H1 (cell line): ENCODE measurements around the gene TET2. TPM values are rescaled to one million over a fixed set of nuclear protein-coding genes. Genes with fewer than 3 reads are reported as not detected.

Source experiments
- CTCF ChIA-PET: fragments of 300-600 bp; sonication (Branson Sonifier 250); formaldehyde crosslinking; loops from one replicate; lab custom pipeline; 2021; ENCODE audit not compliant: partially characterized antibody; lab: Charles Lee
- POLR2A ChIA-PET: fragments of 300-600 bp; sonication (Branson Sonifier 250); formaldehyde crosslinking; loops from one replicate; lab custom pipeline; 2021; ENCODE audit warnings: inconsistent platforms; ENCODE audit not compliant: partially characterized antibody; lab: Charles Lee
- DNase-seq, 2 experiments: peaks; one replicate each; pipeline versions ENCODE4 v3.0.0 to v3.0.0-alpha.2; 2010 to 2022; ENCODE audit warnings: low spot score in 2 of 2, low read depth in 1 of 2, mixed read lengths in 1 of 2
- FAIRE-seq: peaks from 2 replicates; lab custom pipeline; 2011; peaks lifted over from hg19 to GRCh38; lab: Jason Lieb, UNC
- H2AFZ ChIP-seq: 2 replicates; pipeline ENCODE4 v1.8.1; 2012; ENCODE audit warnings: low read length, inconsistent platforms
- H2AK5ac ChIP-seq: 2 replicates; pipeline ENCODE4 v1.6.1; 2013; ENCODE audit warnings: low read depth, low read length
- H2BK120ac ChIP-seq: replicated peaks from 2 replicates; pipeline ENCODE3; 2013; ENCODE audit warnings: low read depth, low read length, inconsistent platforms
- H2BK12ac ChIP-seq: 2 replicates; pipeline ENCODE4 v1.6.1; 2013; ENCODE audit warnings: low read depth, low read length
- H2BK15ac ChIP-seq: 2 replicates; pipeline ENCODE4 v1.6.1; 2013; ENCODE audit warnings: low read length
- H2BK20ac ChIP-seq: 2 replicates; pipeline ENCODE4 v1.6.1; 2013; ENCODE audit warnings: low read length
- H2BK5ac ChIP-seq: 2 replicates; pipeline ENCODE4 v1.6.1; 2013; ENCODE audit warnings: low read depth, low read length
- H3K14ac ChIP-seq: 2 replicates; pipeline ENCODE4 v1.6.1; 2013; ENCODE audit warnings: inconsistent platforms; ENCODE audit not compliant: insufficient read length
- H3K18ac ChIP-seq: 2 replicates; pipeline ENCODE4 v1.6.1; 2013; ENCODE audit warnings: low read length; ENCODE audit errors: extremely low read depth
- H3K23ac ChIP-seq: 2 replicates; pipeline ENCODE4 v1.6.1; 2013; ENCODE audit warnings: inconsistent platforms; ENCODE audit not compliant: insufficient read length
- H3K23me2 ChIP-seq: 2 replicates; pipeline ENCODE4 v1.6.1; 2013; ENCODE audit warnings: low read depth, low read length
- H3K27ac ChIP-seq: 2 replicates; pipeline ENCODE4 v1.6.1; 2011; ENCODE audit warnings: low read depth, low read length, inconsistent platforms
- H3K27me3 ChIP-seq, 4 experiments: replicated peaks in 1 of 4; 1 replicate in 1 of 4; 2 replicates in 3 of 4; pipeline versions ENCODE4 v1.6.1 to v1.8.1; 2011 to 2013; ENCODE audit warnings: low read length in 3 of 4, mild to moderate bottlenecking in 3 of 4, inconsistent platforms in 2 of 4, mixed read lengths in 2 of 4, moderate library complexity in 1 of 4; ENCODE audit not compliant: control insufficient read depth in 3 of 4, insufficient read depth in 3 of 4; ENCODE audit errors: extremely low read depth in 1 of 4
- H3K36me3 ChIP-seq, 4 experiments: 2 replicates each; pipeline versions ENCODE4 v1.6.1 to v1.8.1; 2011 to 2013; ENCODE audit warnings: mild to moderate bottlenecking in 4 of 4, low read length in 3 of 4, moderate library complexity in 2 of 4, control low read depth in 1 of 4, inconsistent platforms in 1 of 4; ENCODE audit not compliant: insufficient read depth in 4 of 4, control insufficient read depth in 2 of 4
- H3K4ac ChIP-seq: replicated peaks from 2 replicates; pipeline ENCODE3; 2013; ENCODE audit warnings: low read length, low read depth, mixed read lengths, inconsistent platforms; ENCODE audit not compliant: insufficient read length
- H3K4me1 ChIP-seq, 4 experiments: replicated peaks in 1 of 4; 1 replicate in 1 of 4; 2 replicates in 3 of 4; pipeline versions ENCODE4 v1.6.1 to v1.8.1; 2011 to 2013; ENCODE audit warnings: low read length in 3 of 4, inconsistent platforms in 2 of 4, mixed read lengths in 1 of 4; ENCODE audit not compliant: insufficient read depth in 4 of 4, control insufficient read depth in 3 of 4
- H3K4me2 ChIP-seq, 2 experiments: 2 replicates each; pipeline versions ENCODE4 v1.6.1 to v1.8.1; 2011 to 2013; ENCODE audit warnings: low read depth in 2 of 2, low read length in 2 of 2, control low read depth in 1 of 2, inconsistent platforms in 1 of 2, mild to moderate bottlenecking in 1 of 2; ENCODE audit not compliant: insufficient read depth in 1 of 2
- H3K4me3 ChIP-seq, 4 experiments: fragments of 200-600, 300-600 bp in 1 of 4; sonication (generic), shearing (Covaris generic), sonication (Bioruptor Twin) in 1 of 4; 2 replicates each; pipeline versions ENCODE4 v1.5.1 to v1.8.1; 2011 to 2016; ENCODE audit warnings: low read length in 4 of 4, low read depth in 3 of 4, control low read depth in 2 of 4, inconsistent platforms in 2 of 4, mild to moderate bottlenecking in 2 of 4, mixed read lengths in 1 of 4, moderate library complexity in 1 of 4; ENCODE audit not compliant: insufficient read depth in 2 of 4; ENCODE audit errors: extremely low read depth in 1 of 4
- H3K56ac ChIP-seq: replicated peaks from 2 replicates; pipeline ENCODE3; 2013; ENCODE audit warnings: low read depth, mild to moderate bottlenecking, mixed read lengths, low read length, inconsistent platforms; ENCODE audit not compliant: insufficient read length
- H3K79me1 ChIP-seq: 2 replicates; pipeline ENCODE4 v1.6.1; 2013; ENCODE audit warnings: low read depth, low read length, control low read depth
- H3K79me2 ChIP-seq, 2 experiments: 2 replicates each; pipeline versions ENCODE4 v1.6.1 to v1.8.1; 2012 to 2013; ENCODE audit warnings: low read length in 2 of 2, mild to moderate bottlenecking in 2 of 2, inconsistent platforms in 1 of 2; ENCODE audit not compliant: insufficient read depth in 2 of 2, control insufficient read depth in 1 of 2
- H3K9ac ChIP-seq, 4 experiments: replicated peaks in 1 of 4; 1 replicate in 1 of 4; 2 replicates in 3 of 4; pipeline versions ENCODE4 v1.6.1 to v1.8.1; 2011 to 2013; ENCODE audit warnings: low read depth in 3 of 4, low read length in 3 of 4, control low read depth in 2 of 4, mild to moderate bottlenecking in 2 of 4, moderate library complexity in 2 of 4, inconsistent platforms in 1 of 4; ENCODE audit errors: extremely low read depth in 1 of 4
- H3K9me3 ChIP-seq, 2 experiments: 2 replicates each; pipeline versions ENCODE4 v1.6.1 to v1.8.1; 2012 to 2013; ENCODE audit warnings: mild to moderate bottlenecking in 2 of 2, moderate library complexity in 2 of 2, control low read depth in 1 of 2, inconsistent platforms in 1 of 2, low read depth in 1 of 2, low read length in 1 of 2, mixed read lengths in 1 of 2; ENCODE audit not compliant: insufficient read depth in 2 of 2
- H4K20me1 ChIP-seq, 2 experiments: replicated peaks in 1 of 2; 2 replicates each; pipeline versions ENCODE3 to v1.8.1; 2011 to 2013; ENCODE audit warnings: inconsistent platforms in 2 of 2, low read length in 2 of 2, mild to moderate bottlenecking in 1 of 2; ENCODE audit not compliant: insufficient read depth in 2 of 2, control insufficient read depth in 1 of 2
- H4K5ac ChIP-seq: 2 replicates; pipeline ENCODE4 v1.6.1; 2013; ENCODE audit warnings: low read length, low read depth, mixed read lengths, inconsistent platforms; ENCODE audit not compliant: insufficient read length
- H4K8ac ChIP-seq: 2 replicates; pipeline ENCODE4 v1.8.0; 2013; ENCODE audit warnings: mild to moderate bottlenecking, moderate library complexity, low read length, inconsistent platforms; ENCODE audit not compliant: insufficient read depth; ENCODE audit errors: extremely low read depth
- H4K91ac ChIP-seq: replicated peaks from 2 replicates; pipeline ENCODE3; 2013; ENCODE audit warnings: low read length, mixed read lengths, inconsistent platforms; ENCODE audit not compliant: insufficient read length
- BACH1 ChIP-seq: IDR thresholded peaks from 2 replicates; pipeline ENCODE4 v1.6.1; 2012; ENCODE audit warnings: low read length, improper control_type of control experiment
- BCL11A ChIP-seq, 2 experiments: IDR thresholded peaks; one replicate each; pipeline ENCODE4 v1.6.1; 2011; ENCODE audit warnings: low read depth in 2 of 2, low read length in 2 of 2, mild to moderate bottlenecking in 2 of 2
- CHD1 ChIP-seq: IDR thresholded peaks from 2 replicates; pipeline ENCODE4 v1.6.1; 2012; ENCODE audit warnings: low read depth, low read length, improper control_type of control experiment
- CREB1 ChIP-seq: IDR thresholded peaks from 2 replicates; pipeline ENCODE4 v1.6.1; 2012; ENCODE audit warnings: inconsistent platforms
- EGR1 ChIP-seq: IDR thresholded peaks from 2 replicates; pipeline ENCODE4 v1.6.1; 2011; ENCODE audit warnings: low read depth, low read length, borderline replicate concordance
- JUN ChIP-seq: IDR thresholded peaks from 2 replicates; pipeline ENCODE4 v1.6.1; 2011; ENCODE audit warnings: low read depth, mild to moderate bottlenecking, improper control_type of control experiment, low read length
- KDM1A ChIP-seq: fragments of 200-600, 300-600 bp; sonication (generic); IDR thresholded peaks from 2 replicates; pipeline ENCODE4 v1.7.1; 2016; ENCODE audit warnings: mild to moderate bottlenecking, low read length, borderline replicate concordance
- MAFK ChIP-seq: IDR thresholded peaks from 2 replicates; pipeline ENCODE4 v1.6.1; 2012; ENCODE audit warnings: low read depth, mild to moderate bottlenecking, improper control_type of control experiment, low read length
- PHF8 ChIP-seq: fragments of 200-600 bp; sonication (generic); conservative IDR thresholded peaks from 2 replicates; pipeline ENCODE4 v1.7.1; 2012; ENCODE audit warnings: low read depth, mild to moderate bottlenecking, inconsistent platforms, low read length, moderate library complexity
- SAP30 ChIP-seq: fragments of 300-600 bp; sonication (generic); IDR thresholded peaks from 2 replicates; pipeline ENCODE4 v1.7.1; 2012; ENCODE audit warnings: low read length, moderate library complexity, mild to moderate bottlenecking, inconsistent platforms; ENCODE audit not compliant: insufficient read depth, insufficient replicate concordance
- SIRT6 ChIP-seq: IDR thresholded peaks from one replicate; pipeline ENCODE4 v1.7.1; 2012; ENCODE audit warnings: low read length, inconsistent platforms
- SRF ChIP-seq: IDR thresholded peaks from 2 replicates; pipeline ENCODE4 v1.6.1; 2011; ENCODE audit warnings: mild to moderate bottlenecking, low read depth, low read length, moderate library complexity
- SUZ12 ChIP-seq: fragments of 200-600 bp; sonication (generic); IDR thresholded peaks from 2 replicates; pipeline ENCODE4 v1.6.1; 2012; ENCODE audit warnings: mild to moderate bottlenecking, inconsistent platforms, low read length, moderate library complexity, mixed read lengths
- TAF7 ChIP-seq: optimal IDR thresholded peaks from 2 replicates; pipeline ENCODE3; 2011; ENCODE audit warnings: low read depth, mild to moderate bottlenecking, inconsistent platforms, low read length, moderate library complexity, borderline replicate concordance
- TEAD4 ChIP-seq: IDR thresholded peaks from 2 replicates; pipeline ENCODE4 v1.6.1; 2012; ENCODE audit warnings: low read depth, low read length, inconsistent platforms, mixed read lengths
- polyA plus RNA-seq, 7 experiments: library from polyadenylated mRNA; depleted of rRNA in 3 of 7; stranded (reverse) in 5 of 7; unstranded in 2 of 7; fragments of >200 nt in 5 of 7; fragments of 200-250 nt in 2 of 7; gene quantifications; 1 replicate in 5 of 7; 2 replicates in 1 of 7; 4 replicates in 1 of 7; pipeline versions ENCODE4 v1.2.1 to v1.2.3, GENCODE V29; 2011 to 2013; ENCODE audit warnings: missing spikeins in 2 of 7, mixed read lengths in 2 of 7
- total RNA-seq: library from RNA; stranded (reverse); fragmentation: NEBNext Ultra II Directional; extraction: Animal tissue kit (Norgen Biotek cat#: 25700); gene quantifications from 2 replicates; pipeline ENCODE4 v1.2.1, GENCODE V29; 2021

The TET2 gene
- total and polyA plus RNA-seq, 2 of the 8 experiments (the other 6 are each of a cell fraction or from before 2014, with no cell fraction given): 1.0 to 2.6 TPM

DNA sequence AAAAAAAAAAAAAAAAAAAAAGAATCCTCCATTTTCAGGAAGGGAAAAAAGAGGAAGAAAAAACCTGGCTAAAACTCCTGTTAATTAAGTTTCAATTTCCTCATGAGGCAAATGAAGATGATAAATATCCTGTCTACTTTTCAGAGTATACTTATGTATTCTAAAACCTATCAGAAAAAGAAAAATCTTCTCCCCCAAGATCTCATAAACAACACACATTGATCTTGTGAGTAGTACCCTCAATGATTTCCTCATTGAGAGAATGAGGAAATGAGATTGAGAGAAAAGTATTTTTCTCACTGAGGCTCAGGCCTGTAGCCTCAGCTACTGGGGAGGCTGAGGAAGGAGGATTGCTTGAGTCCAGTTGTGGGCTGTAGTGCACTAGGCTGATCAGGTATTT lies 146.7 kb downstream of the TET2 start:
- H3K18ac ChIP-seq: no peak overlapping the region
- no peaks in the 10 kb centered on the region for H3K36me3 ChIP-seq
- H3K27me3 ChIP-seq: no peaks in the 10 kb centered on the region
- H2BK120ac ChIP-seq: no peak overlapping the region
- FAIRE-seq (no peak), DNase-seq (no peak)
- H2BK15ac ChIP-seq: no peak overlapping the region
- H2AFZ ChIP-seq: no peak overlapping the region
- POLR2A ChIA-PET: no interaction called here
- no peak overlapping the region for H3K4me3 ChIP-seq
- H3K9ac ChIP-seq: no peak overlapping the region
- H4K91ac ChIP-seq: no peak overlapping the region
- no peak overlapping the region for H2BK20ac ChIP-seq
- TF ChIP-seq SAP30 (no peak), TAF7 (no peak), SUZ12 (no peak), TEAD4 (no peak), JUN (no peak), CHD1 (no peak), CREB1 (no peak), SRF (no peak), EGR1 (no peak), PHF8 (no peak), BACH1 (no peak), MAFK (no peak), KDM1A (no peak), BCL11A (IDR thresholded peaks at IDR 0.05; ENCODE audit: low read depth in 2 of 2, low read length in 2 of 2) (no peak), SIRT6 (no peak)
- no peak overlapping the region for H2AK5ac ChIP-seq
- no peaks in the 10 kb centered on the region for H3K9me3 ChIP-seq
- H3K79me1 ChIP-seq: no peaks in the 10 kb centered on the region
- no peak overlapping the region for H3K4ac ChIP-seq
- H3K4me2 ChIP-seq: no peak overlapping the region
- no peak overlapping the region for H3K14ac ChIP-seq
- H4K8ac ChIP-seq: no peak overlapping the region
- no peak overlapping the region for H2BK12ac ChIP-seq
- CTCF ChIA-PET: no interaction called here
- no peak overlapping the region for H4K5ac ChIP-seq
- H3K56ac ChIP-seq: no peak overlapping the region
- H3K23ac ChIP-seq: no peak overlapping the region
- no peaks in the 10 kb centered on the region for H3K4me1 ChIP-seq
- no peak overlapping the region for H3K27ac ChIP-seq
- no peaks in the 10 kb centered on the region for H3K23me2 ChIP-seq
- H4K20me1 ChIP-seq: no peaks in the 10 kb centered on the region
- H3K79me2 ChIP-seq: no peaks in the 10 kb centered on the region
- H2BK5ac ChIP-seq: no peak overlapping the region
